ENCODE measurements around the gene TP53INP2. TPM values are rescaled to one million over a fixed set of nuclear protein-coding genes. Genes with fewer than 3 reads are reported as not detected.

Gene TP53INP2
- total and polyA plus RNA-seq, 2 of the 13 experiments (the other 11 are each of a cell fraction or from before 2014, with no cell fraction given), result 5.2 to 18.8 TPM

DNA sequence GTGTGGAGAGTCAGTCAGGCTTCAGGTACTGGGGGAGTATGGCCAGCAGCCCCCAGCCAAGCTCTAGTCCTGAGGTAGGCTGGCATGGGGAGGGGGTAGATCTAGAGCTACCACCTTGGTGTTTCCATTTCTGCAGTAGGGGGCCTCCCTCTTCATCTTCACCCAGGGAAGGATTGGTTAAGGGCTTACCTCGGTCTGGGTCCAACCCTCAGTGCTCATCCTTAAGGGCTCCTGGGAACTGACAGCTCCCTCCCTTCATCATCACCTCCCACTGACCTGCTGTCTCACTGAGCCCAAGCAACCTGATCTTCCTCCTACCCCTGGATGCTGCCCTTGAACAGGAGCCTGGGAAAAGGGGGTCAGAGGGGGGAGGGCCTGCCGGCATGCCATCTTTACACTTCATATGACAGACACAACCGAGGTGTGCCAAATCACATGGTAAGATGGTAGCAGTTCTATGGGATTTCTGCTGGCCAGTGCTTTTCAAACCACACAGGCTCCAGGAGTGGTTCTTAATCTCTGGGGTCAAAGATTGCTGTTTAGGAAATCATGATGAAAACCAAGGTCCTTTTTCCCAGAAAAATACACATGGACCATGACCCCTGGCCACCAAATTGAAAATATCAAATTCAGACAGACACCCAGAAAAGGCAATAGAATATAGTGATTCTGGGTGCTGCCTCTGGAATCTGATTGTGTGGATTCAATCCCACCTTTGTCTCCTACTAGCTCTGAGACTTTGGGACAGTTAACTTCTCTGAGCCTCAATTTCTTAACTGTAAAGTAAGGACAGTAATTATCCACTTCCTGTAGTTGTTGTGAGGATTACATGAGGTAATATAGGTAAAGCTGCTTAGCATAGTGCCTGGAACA is 3.0 kb downstream of the TP53INP2 start (continued):
- peak; percentile 53; the same call in 1 of the 2 replicates for TF ChIP-seq ATF2 (CRISPR knock-in tag; IDR thresholded peaks at IDR 0.05)
- TF ChIP-seq ZNF709 (CRISPR knock-in tag; IDR thresholded peaks at IDR 0.05), result peak; percentile 88
- TF ChIP-seq CREM (IDR thresholded peaks at IDR 0.05), result peak; percentile 84
- TF ChIP-seq CREM (CRISPR knock-in tag; IDR thresholded peaks at IDR 0.05), result no peak
- TF ChIP-seq ZNF12 (CRISPR knock-in tag; IDR thresholded peaks at IDR 0.05), result no peak
- TF ChIP-seq, protein P1, sequence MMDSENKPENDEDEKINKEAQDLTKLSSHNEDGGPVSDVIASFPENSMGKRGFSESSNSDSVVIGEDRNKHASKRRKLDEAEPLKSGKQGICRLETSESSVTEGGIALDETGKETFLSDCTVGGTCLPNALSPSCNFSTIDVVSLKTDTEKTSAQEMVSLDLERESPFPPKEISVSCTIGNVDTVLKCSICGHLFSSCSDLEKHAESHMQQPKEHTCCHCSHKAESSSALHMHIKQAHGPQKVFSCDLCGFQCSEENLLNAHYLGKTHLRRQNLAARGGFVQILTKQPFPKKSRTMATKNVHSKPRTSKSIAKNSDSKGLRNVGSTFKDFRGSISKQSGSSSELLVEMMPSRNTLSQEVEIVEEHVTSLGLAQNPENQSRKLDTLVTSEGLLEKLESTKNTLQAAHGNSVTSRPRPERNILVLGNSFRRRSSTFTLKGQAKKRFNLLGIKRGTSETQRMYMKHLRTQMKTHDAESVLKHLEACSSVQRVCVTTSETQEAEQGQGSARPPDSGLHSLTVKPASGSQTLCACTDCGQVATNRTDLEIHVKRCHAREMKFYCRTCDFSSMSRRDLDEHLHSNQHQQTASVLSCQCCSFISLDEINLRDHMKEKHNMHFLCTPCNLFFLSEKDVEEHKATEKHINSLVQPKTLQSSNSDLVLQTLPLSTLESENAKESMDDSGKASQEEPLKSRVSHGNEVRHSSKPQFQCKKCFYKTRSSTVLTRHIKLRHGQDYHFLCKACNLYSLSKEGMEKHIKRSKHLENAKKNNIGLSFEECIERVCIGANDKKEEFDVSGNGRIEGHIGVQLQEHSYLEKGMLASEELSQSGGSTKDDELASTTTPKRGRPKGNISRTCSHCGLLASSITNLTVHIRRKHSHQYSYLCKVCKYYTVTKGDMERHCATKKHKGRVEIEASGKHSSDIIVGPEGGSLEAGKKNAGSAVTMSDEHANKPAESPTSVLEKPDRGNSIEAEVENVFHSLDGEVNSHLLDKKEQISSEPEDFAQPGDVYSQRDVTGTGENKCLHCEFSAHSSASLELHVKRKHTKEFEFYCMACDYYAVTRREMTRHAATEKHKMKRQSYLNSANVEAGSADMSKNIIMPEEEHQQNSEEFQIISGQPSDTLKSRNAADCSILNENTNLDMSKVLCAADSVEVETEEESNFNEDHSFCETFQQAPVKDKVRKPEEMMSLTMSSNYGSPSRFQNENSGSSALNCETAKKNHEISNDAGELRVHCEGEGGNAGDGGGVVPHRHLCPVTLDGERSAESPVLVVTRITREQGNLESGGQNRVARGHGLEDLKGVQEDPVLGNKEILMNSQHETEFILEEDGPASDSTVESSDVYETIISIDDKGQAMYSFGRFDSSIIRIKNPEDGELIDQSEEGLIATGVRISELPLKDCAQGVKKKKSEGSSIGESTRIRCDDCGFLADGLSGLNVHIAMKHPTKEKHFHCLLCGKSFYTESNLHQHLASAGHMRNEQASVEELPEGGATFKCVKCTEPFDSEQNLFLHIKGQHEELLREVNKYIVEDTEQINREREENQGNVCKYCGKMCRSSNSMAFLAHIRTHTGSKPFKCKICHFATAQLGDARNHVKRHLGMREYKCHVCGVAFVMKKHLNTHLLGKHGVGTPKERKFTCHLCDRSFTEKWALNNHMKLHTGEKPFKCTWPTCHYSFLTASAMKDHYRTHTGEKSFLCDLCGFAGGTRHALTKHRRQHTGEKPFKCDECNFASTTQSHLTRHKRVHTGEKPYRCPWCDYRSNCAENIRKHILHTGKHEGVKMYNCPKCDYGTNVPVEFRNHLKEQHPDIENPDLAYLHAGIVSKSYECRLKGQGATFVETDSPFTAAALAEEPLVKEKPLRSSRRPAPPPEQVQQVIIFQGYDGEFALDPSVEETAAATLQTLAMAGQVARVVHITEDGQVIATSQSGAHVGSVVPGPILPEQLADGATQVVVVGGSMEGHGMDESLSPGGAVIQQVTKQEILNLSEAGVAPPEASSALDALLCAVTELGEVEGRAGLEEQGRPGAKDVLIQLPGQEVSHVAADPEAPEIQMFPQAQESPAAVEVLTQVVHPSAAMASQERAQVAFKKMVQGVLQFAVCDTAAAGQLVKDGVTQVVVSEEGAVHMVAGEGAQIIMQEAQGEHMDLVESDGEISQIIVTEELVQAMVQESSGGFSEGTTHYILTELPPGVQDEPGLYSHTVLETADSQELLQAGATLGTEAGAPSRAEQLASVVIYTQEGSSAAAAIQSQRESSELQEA (CRISPR knock-in tag; IDR thresholded peaks at IDR 0.05; ENCODE audit: not compliant biosample characterization), result peak; percentile 3
- TF ChIP-seq IRF9 (CRISPR knock-in tag; IDR thresholded peaks at IDR 0.05; ENCODE audit: borderline replicate concordance), result peak; percentile 16; the same call in 1 of the 2 replicates
- TF ChIP-seq HDAC2 (CRISPR knock-in tag; IDR thresholded peaks at IDR 0.05), result peak; percentile 83
- 0 out of 2 replicates have a peak, but pooled peaks have one; percentile 33 for TF ChIP-seq ZNF274 (CRISPR knock-in tag; IDR thresholded peaks at IDR 0.05)
- no peak for TF ChIP-seq SKI (IDR thresholded peaks at IDR 0.05; ENCODE audit: partially characterized antibody)
- TF ChIP-seq ZNF646 (CRISPR knock-in tag; IDR thresholded peaks at IDR 0.05), result peak; percentile 69
